GM20000 (cell line): ENCODE measurements around the gene GPC6.

Experiments used
- DNase-seq: peaks from one replicate; pipeline ENCODE4 v3.0.0; 2012; ENCODE audit warnings: low spot score
- TF ChIP-seq, protein P1 (sequence below): IDR thresholded peaks from 2 replicates; pipeline ENCODE4 v1.5.1; 2012; ENCODE audit warnings: mild to moderate bottlenecking, control low read depth; ENCODE audit errors: extremely low read depth, missing control alignments

GPC6 gene

GRCh38 chr13:93875547-93875946 lies 648.9 kb downstream of the GPC6 start:
- no peak for DNase-seq
- TF ChIP-seq, protein P1, sequence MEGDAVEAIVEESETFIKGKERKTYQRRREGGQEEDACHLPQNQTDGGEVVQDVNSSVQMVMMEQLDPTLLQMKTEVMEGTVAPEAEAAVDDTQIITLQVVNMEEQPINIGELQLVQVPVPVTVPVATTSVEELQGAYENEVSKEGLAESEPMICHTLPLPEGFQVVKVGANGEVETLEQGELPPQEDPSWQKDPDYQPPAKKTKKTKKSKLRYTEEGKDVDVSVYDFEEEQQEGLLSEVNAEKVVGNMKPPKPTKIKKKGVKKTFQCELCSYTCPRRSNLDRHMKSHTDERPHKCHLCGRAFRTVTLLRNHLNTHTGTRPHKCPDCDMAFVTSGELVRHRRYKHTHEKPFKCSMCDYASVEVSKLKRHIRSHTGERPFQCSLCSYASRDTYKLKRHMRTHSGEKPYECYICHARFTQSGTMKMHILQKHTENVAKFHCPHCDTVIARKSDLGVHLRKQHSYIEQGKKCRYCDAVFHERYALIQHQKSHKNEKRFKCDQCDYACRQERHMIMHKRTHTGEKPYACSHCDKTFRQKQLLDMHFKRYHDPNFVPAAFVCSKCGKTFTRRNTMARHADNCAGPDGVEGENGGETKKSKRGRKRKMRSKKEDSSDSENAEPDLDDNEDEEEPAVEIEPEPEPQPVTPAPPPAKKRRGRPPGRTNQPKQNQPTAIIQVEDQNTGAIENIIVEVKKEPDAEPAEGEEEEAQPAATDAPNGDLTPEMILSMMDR, result no peak

GRCh38 chr13:93876236-93876635 lies 649.6 kb downstream of the GPC6 start:
- TF ChIP-seq, protein P1, result no peak
- DNase-seq, result no peak

DNA sequence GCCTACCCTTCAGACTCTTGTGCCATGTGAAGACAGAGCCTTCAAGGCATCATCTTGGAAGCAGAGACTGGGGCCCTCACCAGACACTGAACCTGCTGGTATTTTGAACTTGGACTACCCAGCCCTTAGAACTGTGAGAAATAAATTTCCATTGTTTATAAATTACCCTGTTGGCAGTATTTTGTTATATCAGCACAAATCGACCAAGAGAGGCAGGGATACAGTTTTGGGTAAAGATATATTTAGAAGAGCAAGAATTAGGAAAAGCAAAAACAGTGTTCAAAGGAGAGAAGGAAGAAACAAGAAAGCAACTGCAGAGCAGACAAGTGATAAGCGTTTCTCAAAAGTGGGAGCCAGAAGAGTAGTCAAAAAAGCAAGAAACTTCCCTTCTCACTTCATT lies 652.1 kb downstream of the GPC6 start:
- TF ChIP-seq, protein P1, result no peak
- DNase-seq, result no peak

DNA sequence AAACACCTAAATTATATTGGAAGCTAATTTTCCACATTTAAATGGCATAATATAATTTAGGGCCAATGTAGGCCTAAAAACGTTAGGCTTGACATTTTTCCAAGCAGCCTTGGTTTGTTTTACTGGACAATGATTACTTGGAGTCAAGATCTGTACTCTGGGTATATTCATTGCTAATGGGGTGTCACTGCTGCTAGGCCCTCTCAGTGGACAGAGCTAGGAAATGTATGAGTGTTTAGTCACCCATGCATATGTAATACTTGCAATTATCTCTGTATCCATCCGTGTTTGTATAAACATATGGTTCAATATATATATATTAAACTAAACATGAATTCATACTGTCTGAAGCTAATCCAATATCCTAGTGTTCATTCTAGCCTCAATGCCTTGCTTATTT lies 654.8 kb downstream of the GPC6 start:
- TF ChIP-seq, protein P1, result no peak

DNA sequence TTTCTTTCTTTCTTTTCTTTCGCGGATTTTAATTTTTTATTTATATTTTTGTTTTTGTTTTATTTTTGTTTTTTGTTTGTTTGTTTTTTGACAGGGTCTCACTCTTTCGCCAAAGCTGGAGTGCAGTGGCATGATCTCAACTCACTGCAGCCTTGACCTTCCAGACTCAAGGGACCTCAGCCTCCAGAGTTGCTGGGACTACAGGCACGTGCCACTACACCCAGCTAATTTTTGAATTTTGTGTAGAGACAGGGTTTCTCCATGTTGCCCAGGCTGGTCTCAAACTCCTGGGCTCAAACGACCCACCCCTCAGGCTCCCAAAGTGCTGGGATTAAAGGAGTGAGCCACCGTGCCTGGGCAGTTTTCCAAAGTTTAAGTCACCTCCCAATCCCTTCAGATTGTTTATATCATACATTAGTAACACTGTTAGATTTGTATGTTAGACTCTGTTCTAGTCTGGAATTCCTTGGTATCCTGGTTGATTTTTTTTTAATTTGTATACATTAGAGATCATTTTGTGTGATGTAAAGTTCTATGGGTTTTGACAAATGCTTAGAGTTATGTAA lies 655.6 kb downstream of the GPC6 start:
- DNase-seq, result no peak
- TF ChIP-seq, protein P1, result no peak

More for the DNA sequence above, 654.8 kb downstream of the GPC6 start:
- no peak for DNase-seq

GRCh38 chr13:93889430-93889951 lies 662.9 kb downstream of the GPC6 start:
- no peak for DNase-seq
- TF ChIP-seq, protein P1, result no peak

DNA sequence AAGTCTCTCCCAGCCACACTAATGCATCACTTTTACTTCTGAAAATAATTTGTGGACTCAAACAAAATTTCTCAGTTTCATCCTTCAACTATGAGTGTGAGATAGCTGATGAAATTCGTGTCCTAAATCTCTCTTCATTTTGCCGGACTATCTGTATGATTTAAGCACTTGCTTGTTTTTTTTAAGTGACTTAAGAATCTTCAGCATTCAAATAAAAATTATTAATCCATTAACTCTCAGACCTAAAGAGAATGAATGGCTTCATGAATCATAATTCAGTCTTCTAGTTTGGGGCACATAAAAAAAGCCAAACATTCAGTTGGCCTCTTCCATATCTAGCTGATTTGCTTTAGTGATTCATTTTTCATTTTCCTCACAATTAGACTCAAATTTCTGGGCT lies 673.4 kb downstream of the GPC6 start:
- no peak for DNase-seq

More for the DNA sequence above, 673.4 kb downstream of the GPC6 start:
- TF ChIP-seq, protein P1, result no peak
